CD14-positive monocyte (primary cell): ENCODE measurements around the gene HOXD11. TPM values are rescaled to one million over a fixed set of nuclear protein-coding genes. Genes with fewer than 3 reads are reported as not detected.

Experiments
- DNase-seq, 3 donors: peaks; one replicate each; pipeline ENCODE4 v3.0.0-alpha.2; 2011 to 2022
- H2AFZ ChIP-seq: 2 replicates; pipeline ENCODE4 v1.6.0; 2012; ENCODE audit warnings: mild to moderate bottlenecking, low read depth, low read length, inconsistent platforms; ENCODE audit not compliant: insufficient read depth, poor library complexity, severe bottlenecking
- H3K27ac ChIP-seq, 2 donors: 1 replicate in 1 of 2; 2 replicates in 1 of 2; pipeline ENCODE4 v1.5.1; 2012 to 2013; ENCODE audit warnings: low read length in 2 of 2, control low read depth in 1 of 2, inconsistent platforms in 1 of 2, low read depth in 1 of 2, mild to moderate bottlenecking in 1 of 2
- H3K27me3 ChIP-seq, 2 donors: one replicate each; pipeline versions ENCODE4 v1.6.0 to v1.6.1; 2011 to 2013; ENCODE audit warnings: low read length in 2 of 2; ENCODE audit not compliant: control insufficient read depth in 2 of 2, insufficient read depth in 2 of 2
- H3K36me3 ChIP-seq, 2 donors: replicated peaks in 1 of 2; 1 replicate in 1 of 2; 2 replicates in 1 of 2; pipeline versions ENCODE4 v1.5.1 to v1.6.1; 2012 to 2013; ENCODE audit warnings: low read length in 2 of 2, control low read depth in 1 of 2, inconsistent platforms in 1 of 2, mild to moderate bottlenecking in 1 of 2; ENCODE audit not compliant: insufficient read depth in 2 of 2, control insufficient read depth in 1 of 2
- H3K4me1 ChIP-seq, 2 donors: 1 replicate in 1 of 2; 2 replicates in 1 of 2; pipeline versions ENCODE4 v1.5.1 to v1.6.1; 2012 to 2013; ENCODE audit warnings: low read length in 2 of 2, control low read depth in 1 of 2, inconsistent platforms in 1 of 2, mild to moderate bottlenecking in 1 of 2, moderate library complexity in 1 of 2; ENCODE audit not compliant: insufficient read depth in 2 of 2, control insufficient read depth in 1 of 2
- H3K4me2 ChIP-seq: replicated peaks from 2 replicates; pipeline ENCODE3; 2012; ENCODE audit warnings: low read length, moderate library complexity, mild to moderate bottlenecking; ENCODE audit not compliant: poor library complexity, severe bottlenecking; ENCODE audit errors: extremely low read depth
- H3K4me3 ChIP-seq, 3 experiments: fragments of 200-600 bp in 1 of 3; sonication (generic) in 1 of 3; replicated peaks in 1 of 3; 1 replicate in 2 of 3; 2 replicates in 1 of 3; pipeline ENCODE4 v1.5.1; 2011 to 2013; ENCODE audit warnings: low read length in 3 of 3, mild to moderate bottlenecking in 3 of 3, control low read depth in 2 of 3, low read depth in 2 of 3, inconsistent platforms in 1 of 3, moderate library complexity in 1 of 3
- H3K79me2 ChIP-seq: 2 replicates; pipeline ENCODE4 v1.6.0; 2012; ENCODE audit warnings: mild to moderate bottlenecking, control low read depth, inconsistent platforms, low read length, moderate library complexity; ENCODE audit not compliant: insufficient read depth
- H3K9ac ChIP-seq: 2 replicates; pipeline ENCODE4 v1.6.0; 2017; ENCODE audit warnings: low read length, mild to moderate bottlenecking; ENCODE audit not compliant: insufficient read depth, poor library complexity, severe bottlenecking
- H3K9me3 ChIP-seq, 2 donors: replicated peaks in 1 of 2; 1 replicate in 1 of 2; 2 replicates in 1 of 2; pipeline versions ENCODE4 v1.5.1 to v1.6.1; 2012 to 2013; ENCODE audit warnings: low read length in 2 of 2, control low read depth in 1 of 2; ENCODE audit not compliant: control insufficient read depth in 1 of 2, insufficient read depth in 1 of 2
- H4K20me1 ChIP-seq: 2 replicates; pipeline ENCODE4 v1.6.0; 2012; ENCODE audit warnings: mild to moderate bottlenecking, low read length, control low read depth, moderate library complexity; ENCODE audit not compliant: insufficient read depth
- H3K27ac Mint-ChIP-seq, 7 donors: one replicate each; pipeline ENCODE4 v1.8.0; 2020; ENCODE audit warnings: mild to moderate bottlenecking in 7 of 7, mixed read lengths in 7 of 7, moderate library complexity in 6 of 7, inconsistent platforms in 2 of 7
- H3K27me3 Mint-ChIP-seq, 3 donors: one replicate each; pipeline ENCODE4 v1.8.0; 2021 to 2022; ENCODE audit warnings: low read depth in 3 of 3, mild to moderate bottlenecking in 3 of 3, mixed read lengths in 3 of 3, moderate library complexity in 3 of 3, inconsistent platforms in 1 of 3
- H3K36me3 Mint-ChIP-seq, 2 donors: one replicate each; pipeline ENCODE4 v1.8.0; 2020; ENCODE audit warnings: mixed read lengths in 2 of 2, inconsistent platforms in 1 of 2, mild to moderate bottlenecking in 1 of 2
- H3K4me1 Mint-ChIP-seq: one replicate; pipeline ENCODE4 v1.8.0; 2020; ENCODE audit warnings: mild to moderate bottlenecking, mixed read lengths
- H3K4me3 Mint-ChIP-seq, 2 donors: one replicate each; pipeline ENCODE4 v1.8.0; 2020; ENCODE audit warnings: mild to moderate bottlenecking in 2 of 2, mixed read lengths in 2 of 2, moderate library complexity in 1 of 2
- H3K9me3 Mint-ChIP-seq, 7 donors: one replicate each; pipeline ENCODE4 v1.8.0; 2020 to 2022; ENCODE audit warnings: mixed read lengths in 7 of 7, mild to moderate bottlenecking in 6 of 7, moderate library complexity in 6 of 7, inconsistent platforms in 2 of 7
- CTCF ChIP-seq: fragments of 200-600 bp; IDR thresholded peaks from one replicate; pipeline ENCODE4 v1.8.0; 2022; ENCODE audit warnings: antibody characterized with exemption, mild to moderate bottlenecking
- WGBS: methylation state at CpG from one replicate; pipeline ENCODE4 v1.1.5; 2013; ENCODE audit warnings: missing lambda C conversion rate; ENCODE audit not compliant: insufficient coverage; 5-methylcytosine and 5-hydroxymethylcytosine counted together
- intact Hi-C, 2 donors: fragments of 100-400 bp; cut with micrococcal nuclease; formaldehyde crosslinking; loops; one replicate each; pipeline versions ENCODE4 v1.15.0 to v1.15.1; 2023
- polyA plus RNA-seq, 3 donors: library from polyadenylated mRNA; depleted of rRNA in 1 of 3; unstranded in 2 of 3; stranded (reverse) in 1 of 3; fragments of 300-500 nt in 2 of 3; fragments of >200 nt in 1 of 3; fragmentation: Illumina TruSeq in 2 of 3; gene quantifications; 1 replicate in 2 of 3; 2 replicates in 1 of 3; pipeline ENCODE4 v1.2.3, GENCODE V29; 2012 to 2021

Gene HOXD11
- polyA plus RNA-seq, 3 donors = not detected

GRCh38 chr2:176142281-176142680, 35.2 kb downstream of the HOXD11 start:
- Mint-ChIP-seq H3K36me3 (peaks cover 0 to 2% of the 10 kb centered on the region in 2 donors), H3K27ac (peak overlapping the region in 1 of 7 donors; percentile 40), H3K4me1 (peaks cover 20% of the 10 kb centered on the region), H3K27me3 (peaks cover 94 to 100% (median 96%) of the 10 kb centered on the region in 3 donors), H3K9me3 (peaks cover 0 to 25% (median 15%) of the 10 kb centered on the region in 7 donors), H3K4me3 (peak overlapping the region in 1 of 2 donors; percentile 55)
- Histone ChIP-seq H3K9ac (no peak overlapping the region), H3K4me1 (peaks cover 7 to 8% of the 10 kb centered on the region in 2 donors), H3K36me3 (no peaks in the 10 kb centered on the region), H3K9me3 (peaks cover 4 to 38% of the 10 kb centered on the region in 2 donors), H3K27me3 (peaks cover 93 to 97% of the 10 kb centered on the region in 2 donors), H2AFZ (no peak overlapping the region), H3K27ac (no peak overlapping the region), H4K20me1 (no peaks in the 10 kb centered on the region), H3K4me3 (no peak overlapping the region), H3K4me2 (no peak overlapping the region), H3K79me2 (no peaks in the 10 kb centered on the region)
- TF ChIP-seq CTCF = no peak
- no CpG with 5 or more reads among the region's 2 CpGs for WGBS
- DNase-seq = no peak
- intact Hi-C loops = loop anchor here in 1 of 2 donors (5.0 kb wide), 1 partner anchor 315 kb away; no protein-coding TSS in a partner anchor

DNA sequence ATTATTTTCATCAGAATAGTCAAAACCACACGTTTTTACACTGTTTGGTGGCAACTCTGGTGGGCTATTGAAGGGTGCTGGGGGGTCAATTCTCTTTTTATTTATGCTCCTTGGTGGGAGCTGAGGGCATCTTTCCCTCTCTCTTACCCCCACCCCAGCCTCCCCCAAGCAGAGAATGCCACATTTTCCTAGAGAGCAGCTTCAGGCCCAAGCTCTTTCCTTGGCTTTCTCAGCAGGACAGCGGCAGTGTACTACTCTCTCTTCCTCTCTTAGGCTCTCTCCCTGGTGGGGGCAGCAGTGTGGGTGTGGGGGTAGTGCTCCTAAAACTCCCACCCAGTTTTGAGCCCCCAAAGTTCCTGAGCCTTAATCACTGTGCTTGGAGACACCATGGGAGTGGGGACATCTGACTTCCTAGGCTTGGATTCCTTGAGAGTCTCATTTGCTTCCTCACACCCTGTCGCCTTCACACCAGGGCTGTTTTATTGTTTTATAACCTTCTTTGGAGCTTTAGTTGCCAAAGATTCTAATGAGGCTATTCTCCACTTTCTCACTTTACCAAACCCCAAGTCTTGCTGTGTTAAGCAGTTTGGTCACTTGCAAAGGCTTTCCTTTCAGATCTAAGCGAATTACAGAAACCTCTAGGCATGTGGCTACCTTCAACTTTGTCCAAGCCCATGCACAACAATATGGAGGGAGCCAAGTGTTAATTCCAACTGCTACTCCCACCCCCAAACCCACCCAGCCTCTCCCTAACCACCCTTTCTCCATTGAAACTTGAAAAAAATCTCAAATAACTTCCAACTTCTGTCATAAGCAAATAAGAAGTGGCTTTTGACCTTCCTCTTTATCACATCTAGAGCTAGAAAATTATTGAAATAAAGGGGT, 38.2 kb downstream of the HOXD11 start:
- TF ChIP-seq CTCF = no peak
- Mint-ChIP-seq H3K36me3 (peaks cover 0 to 3% of the 10 kb centered on the region in 2 donors), H3K27ac (no peak overlapping the region), H3K4me1 (peaks cover 7% of the 10 kb centered on the region), H3K4me3 (peak overlapping the region in 1 of 2 donors; percentile 74), H3K9me3 (peaks cover 0 to 22% (median 10%) of the 10 kb centered on the region in 7 donors), H3K27me3 (peaks cover 94 to 100% (median 96%) of the 10 kb centered on the region in 3 donors)
- Histone ChIP-seq H3K4me2 (no peak overlapping the region), H3K9me3 (peaks cover 3 to 44% of the 10 kb centered on the region in 2 donors), H3K4me1 (peaks cover 5 to 6% of the 10 kb centered on the region in 2 donors), H3K27ac (no peak overlapping the region), H3K4me3 (no peak overlapping the region), H3K79me2 (no peaks in the 10 kb centered on the region), H3K27me3 (peaks cover 91 to 96% of the 10 kb centered on the region in 2 donors), H2AFZ (no peak overlapping the region), H4K20me1 (no peaks in the 10 kb centered on the region), H3K9ac (no peak overlapping the region), H3K36me3 (no peaks in the 10 kb centered on the region)
- DNase-seq = no peak
- whole genome bisulfite sequencing = 11% methylated on average over 1 of the region's 4 CpGs
- intact Hi-C loops = no loop called here
